Measurements from ENCODE around the gene KCNH3.
"Not testable (repeated sequence)": the region's sequence is repeated elsewhere in the genome, so short reads cannot be mapped to it uniquely, and the experiment has no call there.

The KCNH3 gene

DNA sequence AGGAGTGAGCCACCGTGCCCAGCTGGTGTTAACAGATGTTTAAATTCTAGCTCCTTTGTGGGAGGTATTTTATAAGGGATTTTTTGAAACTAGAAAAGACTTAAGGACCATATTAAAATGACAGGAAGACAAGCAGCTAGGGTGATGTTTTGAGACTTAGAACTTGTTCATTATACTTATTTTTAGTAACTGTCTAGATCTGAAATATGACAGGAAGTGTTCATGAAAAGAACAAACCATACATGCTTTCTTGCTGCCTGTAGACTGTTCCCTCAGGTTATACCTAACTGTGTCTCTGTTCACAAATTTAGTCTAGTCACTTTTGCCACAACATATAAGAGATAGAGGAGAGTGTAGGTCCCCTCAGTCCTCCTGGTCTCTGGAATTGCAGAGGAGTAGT, 36.9 kb upstream of the KCNH3 start:
- TF ChIP-seq, protein P1, sequence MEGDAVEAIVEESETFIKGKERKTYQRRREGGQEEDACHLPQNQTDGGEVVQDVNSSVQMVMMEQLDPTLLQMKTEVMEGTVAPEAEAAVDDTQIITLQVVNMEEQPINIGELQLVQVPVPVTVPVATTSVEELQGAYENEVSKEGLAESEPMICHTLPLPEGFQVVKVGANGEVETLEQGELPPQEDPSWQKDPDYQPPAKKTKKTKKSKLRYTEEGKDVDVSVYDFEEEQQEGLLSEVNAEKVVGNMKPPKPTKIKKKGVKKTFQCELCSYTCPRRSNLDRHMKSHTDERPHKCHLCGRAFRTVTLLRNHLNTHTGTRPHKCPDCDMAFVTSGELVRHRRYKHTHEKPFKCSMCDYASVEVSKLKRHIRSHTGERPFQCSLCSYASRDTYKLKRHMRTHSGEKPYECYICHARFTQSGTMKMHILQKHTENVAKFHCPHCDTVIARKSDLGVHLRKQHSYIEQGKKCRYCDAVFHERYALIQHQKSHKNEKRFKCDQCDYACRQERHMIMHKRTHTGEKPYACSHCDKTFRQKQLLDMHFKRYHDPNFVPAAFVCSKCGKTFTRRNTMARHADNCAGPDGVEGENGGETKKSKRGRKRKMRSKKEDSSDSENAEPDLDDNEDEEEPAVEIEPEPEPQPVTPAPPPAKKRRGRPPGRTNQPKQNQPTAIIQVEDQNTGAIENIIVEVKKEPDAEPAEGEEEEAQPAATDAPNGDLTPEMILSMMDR (IDR thresholded peaks at IDR 0.05; ENCODE audit: low read depth, low read length, missing control alignments): no peak
- no peak for DNase-seq (ENCODE audit: low read depth)

DNA sequence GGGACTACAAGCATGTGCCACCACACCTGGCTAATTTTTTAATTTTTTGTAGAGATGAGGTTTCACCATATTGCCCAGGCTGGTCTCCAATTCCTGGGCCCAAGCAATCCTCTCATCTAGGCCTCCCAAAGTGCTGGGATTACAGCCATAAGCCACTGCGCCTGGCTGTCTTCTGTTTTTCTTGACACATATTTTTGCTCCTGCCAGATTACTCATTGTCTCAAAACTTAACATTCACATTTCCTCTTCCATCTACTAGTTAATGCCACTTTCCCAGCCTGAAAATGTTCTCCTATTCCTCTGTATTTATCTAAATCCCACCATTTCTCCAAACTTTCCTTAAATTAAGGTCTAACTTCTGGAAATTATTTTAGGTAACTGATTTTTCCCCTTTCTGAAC, 36.2 kb upstream of the KCNH3 start:
- no peak for DNase-seq (ENCODE audit: low read depth)
- TF ChIP-seq, protein P1 (IDR thresholded peaks at IDR 0.05; ENCODE audit: low read depth, low read length, missing control alignments): no peak
- H3K4me3 ChIP-seq (ENCODE audit: low read depth, low read length): no peak overlapping the region

More for the DNA sequence above, 36.9 kb upstream of the KCNH3 start:
- no peak overlapping the region for H3K4me3 ChIP-seq (ENCODE audit: low read depth, low read length)

DNA sequence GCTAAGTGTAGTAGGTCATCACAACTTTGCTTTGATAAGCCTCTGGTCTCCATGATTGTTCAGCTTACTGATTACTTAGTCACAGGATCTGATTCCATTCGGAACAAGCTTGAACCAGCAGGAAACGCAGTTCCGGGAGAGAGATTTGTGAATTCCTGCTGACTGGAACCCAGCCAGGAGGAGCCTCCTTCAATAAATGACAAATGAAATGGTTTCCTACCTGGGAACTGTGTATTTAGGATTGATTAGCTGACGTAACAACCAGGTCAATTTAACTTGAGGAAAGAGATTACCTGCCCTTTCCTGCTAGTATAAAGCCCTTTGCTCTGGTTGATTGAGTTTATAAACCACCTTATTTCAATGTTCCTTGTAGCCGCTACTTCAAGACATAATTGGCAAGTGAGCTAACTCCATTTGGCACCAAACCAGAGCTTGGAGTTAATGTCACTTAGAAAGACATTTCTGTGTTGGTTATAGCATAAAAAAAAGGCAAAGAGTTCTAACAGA, 35.1 kb upstream of the KCNH3 start:
- DNase-seq (ENCODE audit: low read depth): no peak
- no peak overlapping the region for H3K4me3 ChIP-seq (ENCODE audit: low read depth, low read length)
- TF ChIP-seq, protein P1 (IDR thresholded peaks at IDR 0.05; ENCODE audit: low read depth, low read length, missing control alignments): no peak

DNA sequence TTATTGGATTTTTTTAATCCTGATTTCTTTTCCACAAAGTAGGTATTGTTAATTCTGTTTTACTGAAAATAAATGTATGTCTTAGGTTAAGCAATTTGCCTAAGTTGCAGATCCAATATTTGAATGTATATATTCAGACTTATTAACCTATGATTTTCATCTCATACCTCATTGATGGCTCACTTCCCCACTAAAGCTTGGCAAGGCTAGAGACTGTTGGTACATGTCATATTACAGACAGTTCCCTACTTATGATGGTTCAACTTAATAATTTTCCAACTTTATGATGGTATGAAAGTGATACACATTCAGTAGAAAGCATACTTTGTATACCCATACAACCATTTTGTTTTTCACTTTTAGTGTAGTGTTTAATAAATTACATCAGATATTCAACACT, 33.2 kb upstream of the KCNH3 start:
- H3K4me3 ChIP-seq (ENCODE audit: low read depth, low read length): no peak overlapping the region
- DNase-seq (ENCODE audit: low read depth): no peak
- TF ChIP-seq, protein P1 (IDR thresholded peaks at IDR 0.05; ENCODE audit: low read depth, low read length, missing control alignments): no peak

DNA sequence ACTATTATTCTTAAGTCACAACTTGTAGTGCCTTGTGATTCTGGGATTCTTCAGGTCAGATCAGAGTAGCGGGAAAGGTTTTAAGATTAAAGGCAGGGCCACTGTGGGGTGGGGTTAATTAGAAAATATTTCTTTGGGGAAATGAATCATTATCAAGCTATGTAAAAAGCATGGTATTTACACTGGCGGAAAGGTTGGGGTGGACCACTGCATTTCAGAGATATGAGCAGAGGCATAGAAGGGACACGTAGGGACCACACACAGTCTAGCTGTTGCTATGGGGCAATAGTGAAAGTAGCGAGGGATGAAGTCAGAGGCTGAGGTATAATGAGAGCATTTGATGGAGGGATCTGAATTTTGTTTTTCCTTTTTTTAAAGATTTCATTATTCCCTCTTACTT, 31.7 kb upstream of the KCNH3 start:
- no peak overlapping the region for H3K4me3 ChIP-seq (ENCODE audit: low read depth, low read length)
- TF ChIP-seq, protein P1 (IDR thresholded peaks at IDR 0.05; ENCODE audit: low read depth, low read length, missing control alignments): no peak
- DNase-seq (ENCODE audit: low read depth): no peak

DNA sequence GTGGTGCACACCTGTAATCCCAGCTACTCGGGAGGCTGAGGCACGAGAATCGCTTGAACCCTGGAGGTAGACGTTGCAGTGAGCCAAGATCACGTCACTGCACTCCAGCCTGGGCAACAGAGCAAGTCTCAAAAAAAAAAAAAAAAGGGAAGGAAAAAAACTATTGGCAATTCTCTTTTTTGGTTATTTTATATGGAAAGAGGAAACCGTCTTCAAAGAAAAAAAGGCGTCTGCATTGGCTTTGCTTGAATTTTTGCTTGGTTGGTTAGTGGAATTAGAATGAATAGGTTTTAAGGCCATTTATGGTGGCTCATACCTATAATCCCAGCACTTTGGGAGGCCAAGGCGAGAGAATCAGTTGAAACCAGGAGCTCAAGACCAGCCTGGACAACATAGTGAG, 29.1 kb upstream of the KCNH3 start:
- not testable (repeated sequence) for DNase-seq (ENCODE audit: low read depth); H3K4me3 ChIP-seq (ENCODE audit: low read depth, low read length)

DNA sequence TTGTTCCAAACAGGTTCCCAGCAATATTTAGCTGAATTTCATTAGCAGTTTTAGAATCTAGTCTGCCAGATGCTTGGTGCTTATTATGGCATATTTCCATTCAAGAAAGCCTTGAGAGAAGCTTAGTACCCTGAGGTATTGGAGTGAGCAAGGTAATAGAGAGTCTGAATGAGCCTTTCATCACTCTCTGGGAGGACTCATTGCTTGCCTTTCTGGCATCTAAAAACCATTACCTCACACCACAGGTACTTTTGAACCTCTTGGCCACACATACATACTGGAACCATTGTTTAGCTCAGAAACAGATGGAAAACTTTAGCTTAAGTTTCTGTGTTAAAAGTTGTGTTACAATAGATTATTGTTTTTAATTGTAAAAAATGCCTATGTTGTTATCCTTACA, 27.4 kb upstream of the KCNH3 start:
- H3K4me3 ChIP-seq (ENCODE audit: low read depth, low read length): no peak overlapping the region
- TF ChIP-seq, protein P1 (IDR thresholded peaks at IDR 0.05; ENCODE audit: low read depth, low read length, missing control alignments): no peak
- no peak for DNase-seq (ENCODE audit: low read depth)

Data from GM12864 (cell line).